Uterus (tissue), 2 donors: ENCODE data around the gene TDRD10.

ENCODE experiments used
- POLR2A ChIP-seq, 2 donors: fragments of 450-650 bp; IDR thresholded peaks; one replicate each; pipeline ENCODE4 v1.6.1; 2016; ENCODE audit warnings: antibody characterized with exemption in 2 of 2, mild to moderate bottlenecking in 1 of 2, moderate library complexity in 1 of 2
- TF ChIP-seq, protein P1 (sequence below), 4 experiments: fragments of 200-600 bp in 2 of 4; fragments of 450-650 bp in 2 of 4; sonication (generic) in 2 of 4; IDR thresholded peaks; one replicate each; pipeline ENCODE4 v1.5.1; 2016 to 2019; ENCODE audit warnings: antibody characterized with exemption in 4 of 4, mild to moderate bottlenecking in 2 of 4, moderate library complexity in 1 of 4

DNA sequence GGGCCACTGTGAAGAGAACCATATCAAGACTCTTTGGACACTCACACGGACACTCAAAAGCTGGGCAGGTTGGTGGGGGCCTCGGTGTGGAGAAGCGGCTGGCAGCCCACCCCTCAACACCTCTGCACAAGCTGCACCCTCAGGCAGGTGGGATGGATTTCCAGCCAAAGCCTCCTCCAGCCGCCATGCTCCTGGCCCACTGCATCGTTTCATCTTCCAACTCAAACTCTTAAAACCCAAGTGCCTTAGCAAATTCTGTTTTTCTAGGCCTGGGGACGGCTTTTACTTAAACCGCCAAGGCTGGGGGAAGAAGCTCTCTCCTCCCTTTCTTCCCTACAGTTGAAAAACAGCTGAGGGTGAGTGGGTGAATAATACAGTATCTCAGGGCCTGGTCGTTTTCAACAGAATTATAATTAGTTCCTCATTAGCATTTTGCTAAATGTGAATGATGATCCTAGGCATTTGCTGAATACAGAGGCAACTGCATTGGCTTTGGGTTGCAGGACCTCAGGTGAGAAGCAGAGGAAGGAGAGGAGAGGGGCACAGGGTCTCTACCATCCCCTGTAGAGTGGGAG lies 36.3 kb upstream of the TDRD10 start:
- TF ChIP-seq, protein P1, sequence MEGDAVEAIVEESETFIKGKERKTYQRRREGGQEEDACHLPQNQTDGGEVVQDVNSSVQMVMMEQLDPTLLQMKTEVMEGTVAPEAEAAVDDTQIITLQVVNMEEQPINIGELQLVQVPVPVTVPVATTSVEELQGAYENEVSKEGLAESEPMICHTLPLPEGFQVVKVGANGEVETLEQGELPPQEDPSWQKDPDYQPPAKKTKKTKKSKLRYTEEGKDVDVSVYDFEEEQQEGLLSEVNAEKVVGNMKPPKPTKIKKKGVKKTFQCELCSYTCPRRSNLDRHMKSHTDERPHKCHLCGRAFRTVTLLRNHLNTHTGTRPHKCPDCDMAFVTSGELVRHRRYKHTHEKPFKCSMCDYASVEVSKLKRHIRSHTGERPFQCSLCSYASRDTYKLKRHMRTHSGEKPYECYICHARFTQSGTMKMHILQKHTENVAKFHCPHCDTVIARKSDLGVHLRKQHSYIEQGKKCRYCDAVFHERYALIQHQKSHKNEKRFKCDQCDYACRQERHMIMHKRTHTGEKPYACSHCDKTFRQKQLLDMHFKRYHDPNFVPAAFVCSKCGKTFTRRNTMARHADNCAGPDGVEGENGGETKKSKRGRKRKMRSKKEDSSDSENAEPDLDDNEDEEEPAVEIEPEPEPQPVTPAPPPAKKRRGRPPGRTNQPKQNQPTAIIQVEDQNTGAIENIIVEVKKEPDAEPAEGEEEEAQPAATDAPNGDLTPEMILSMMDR (IDR thresholded peaks at IDR 0.05): no peak
- no peak for TF ChIP-seq POLR2A (IDR thresholded peaks at IDR 0.05)
